GM08714 (cell line): Measurements from ENCODE around the gene HPCAL4.

Experiments used
- H3K4me3 ChIP-seq: fragments of 200-500 bp; sonication (Bioruptor generic); 2 replicates; pipeline ENCODE4 v1.5.1; 2014; ENCODE audit warnings: mild to moderate bottlenecking, low read length, inconsistent platforms
- ZNF274 ChIP-seq: IDR thresholded peaks from 2 replicates; pipeline ENCODE4 v1.6.1; 2012; ENCODE audit warnings: mild to moderate bottlenecking, low read depth, low read length

HPCAL4 gene

DNA sequence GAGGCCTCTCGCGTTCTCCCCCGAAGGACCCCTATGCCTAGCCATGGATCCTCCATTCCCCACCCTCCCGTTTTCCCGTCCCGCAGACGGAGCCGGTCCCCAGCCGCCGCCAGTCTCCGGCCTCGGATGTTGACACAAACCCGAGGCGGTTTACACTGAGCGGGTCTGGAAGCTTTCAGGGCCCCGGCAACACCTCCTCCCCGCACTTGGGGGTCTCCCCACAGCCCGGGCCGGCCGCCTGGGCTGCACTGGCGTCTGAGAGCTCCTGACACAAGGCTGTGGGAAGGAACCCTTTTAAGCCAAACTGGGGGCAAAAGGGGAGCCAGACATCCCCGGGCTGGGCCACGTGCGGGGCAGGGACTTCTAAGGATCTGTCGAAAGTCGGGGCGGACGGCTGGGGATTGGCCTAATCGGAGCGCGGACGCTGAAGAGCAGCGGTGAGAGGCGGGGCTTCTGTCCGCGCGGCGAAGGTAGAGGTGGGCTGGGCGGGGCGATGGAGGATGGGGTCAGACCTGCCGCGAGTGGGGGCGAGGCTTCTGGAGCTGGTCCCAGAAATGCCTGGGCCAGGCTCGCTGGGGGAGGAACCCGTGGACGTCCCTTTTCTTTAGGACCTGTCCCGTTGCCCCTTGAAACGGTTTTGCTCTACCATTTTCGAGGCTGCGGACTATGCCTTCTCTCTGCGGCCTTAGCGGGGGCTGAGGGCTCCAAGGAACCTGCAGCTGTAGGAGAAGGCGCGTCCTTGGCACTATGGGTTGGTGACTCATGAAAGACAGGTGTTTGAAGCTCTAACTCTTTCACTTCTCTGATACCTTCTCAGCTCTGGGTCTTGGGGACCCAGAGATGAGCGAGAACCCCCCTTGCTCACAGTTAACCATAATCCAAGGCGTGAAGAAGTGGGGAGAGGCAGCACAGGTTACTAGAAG lies 1.2 kb upstream of the HPCAL4 start:
- H3K4me3 ChIP-seq, result no peak overlapping the region
- no peak for TF ChIP-seq ZNF274

GRCh38 chr1:39690794-39691382 lies 345 bp downstream of the HPCAL4 start:
- peak overlapping the region; percentile 33; the same call in 1 of the 2 replicates for H3K4me3 ChIP-seq
- no peak for TF ChIP-seq ZNF274

DNA sequence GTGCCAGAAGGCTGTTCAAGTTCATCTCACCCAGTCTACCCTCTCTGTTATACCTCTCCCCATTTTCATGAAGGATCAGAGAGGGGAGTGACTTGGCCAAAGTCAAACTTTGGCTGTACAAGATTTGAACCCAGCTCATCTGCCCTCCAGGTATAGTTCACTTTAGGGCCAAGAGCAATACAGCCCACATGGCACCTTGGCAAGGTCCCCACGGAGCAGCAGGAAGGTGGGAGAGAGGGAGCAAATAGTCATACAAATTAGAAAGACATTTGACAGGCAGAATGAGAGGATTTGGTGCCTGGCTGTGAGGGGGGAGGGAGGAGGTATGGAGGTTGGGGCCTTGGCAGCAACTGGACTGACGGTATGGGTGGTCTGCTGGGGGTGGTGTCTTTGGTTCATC lies 1.0 kb downstream of the HPCAL4 start:
- no peak for TF ChIP-seq ZNF274
- H3K4me3 ChIP-seq, result no peak overlapping the region

GRCh38 chr1:39689635-39690034 lies 1.6 kb downstream of the HPCAL4 start:
- H3K4me3 ChIP-seq, result no peak overlapping the region
- TF ChIP-seq ZNF274, result no peak

DNA sequence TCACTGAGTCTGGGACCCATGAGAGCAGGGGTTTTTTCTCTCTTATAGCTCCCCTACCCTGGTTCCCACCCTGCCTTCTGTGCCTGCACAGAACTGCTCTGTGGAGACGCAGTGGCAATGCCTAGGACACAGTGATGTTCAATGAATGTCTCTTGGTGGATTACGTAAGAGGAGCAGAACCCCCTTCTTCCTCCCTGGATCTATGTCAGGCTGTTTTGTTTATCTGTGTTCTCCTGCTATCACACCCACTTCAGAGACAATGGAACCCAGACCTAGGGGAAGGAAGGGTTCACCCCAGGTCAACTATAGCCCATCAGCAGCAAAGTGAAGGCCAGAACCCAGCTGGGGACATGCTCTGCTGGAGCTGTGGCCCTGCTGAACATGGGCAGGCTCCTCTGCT lies 2.0 kb downstream of the HPCAL4 start:
- no peak overlapping the region for H3K4me3 ChIP-seq
- TF ChIP-seq ZNF274, result no peak

DNA sequence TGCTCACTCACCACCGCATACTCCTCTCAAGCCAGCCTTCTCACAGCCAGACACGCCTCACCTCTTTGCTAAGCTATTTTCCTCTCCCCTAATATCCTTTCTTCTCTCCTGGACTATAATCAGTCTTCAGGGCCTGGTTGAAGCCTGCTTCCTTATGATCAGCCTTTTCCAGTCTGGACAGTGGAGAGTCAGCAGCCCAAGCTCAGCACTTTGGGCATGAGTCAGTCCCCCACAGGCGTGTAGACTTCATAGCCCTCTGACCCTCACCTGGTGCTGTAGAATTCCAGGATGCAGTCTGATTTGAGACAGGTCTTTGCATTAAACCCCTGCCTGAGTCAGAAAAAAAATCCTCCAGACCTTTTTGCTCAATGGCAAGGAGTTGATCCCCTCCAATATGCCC lies 2.5 kb downstream of the HPCAL4 start:
- no peak for TF ChIP-seq ZNF274
- no peak overlapping the region for H3K4me3 ChIP-seq

- TF ChIP-seq ZNF274, result no peak
These were observed 4.0 kb downstream of the HPCAL4 start for GRCh38 chr1:39687243-39687642.

GRCh38 chr1:39685071-39685470 lies 6.2 kb downstream of the HPCAL4 start:
- TF ChIP-seq ZNF274, result no peak
- no peak overlapping the region for H3K4me3 ChIP-seq

More at GRCh38 chr1:39687243-39687642, 4.0 kb downstream of the HPCAL4 start:
- H3K4me3 ChIP-seq, result no peak overlapping the region

- TF ChIP-seq ZNF274, result no peak
- H3K4me3 ChIP-seq, result no peak overlapping the region
These were observed 6.9 kb downstream of the HPCAL4 start for GRCh38 chr1:39684313-39684664.

- H3K4me3 ChIP-seq, result no peak overlapping the region
- TF ChIP-seq ZNF274, result no peak
These were observed 7.5 kb downstream of the HPCAL4 start for GRCh38 chr1:39683591-39684312.

DNA sequence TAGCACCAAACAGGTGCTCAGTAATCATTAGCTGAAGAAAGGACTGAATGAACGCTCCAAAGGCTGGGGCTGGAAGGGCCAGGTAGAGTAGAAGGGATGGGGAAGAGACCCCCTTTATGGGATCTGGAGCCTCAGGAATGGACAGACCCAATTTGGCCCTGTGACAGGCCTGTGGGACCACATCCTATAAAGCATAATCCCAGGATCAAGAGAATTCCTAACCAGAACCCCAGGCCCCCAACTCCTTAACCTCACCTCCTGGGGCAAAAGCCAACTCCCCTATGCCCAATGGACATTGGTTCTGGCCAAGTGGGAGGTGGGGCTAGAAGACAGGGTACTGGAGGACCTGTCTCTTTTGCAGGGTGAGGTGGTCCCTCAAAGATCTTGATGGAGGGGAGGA lies 9.2 kb downstream of the HPCAL4 start:
- H3K4me3 ChIP-seq, result no peak overlapping the region
- TF ChIP-seq ZNF274, result no peak

DNA sequence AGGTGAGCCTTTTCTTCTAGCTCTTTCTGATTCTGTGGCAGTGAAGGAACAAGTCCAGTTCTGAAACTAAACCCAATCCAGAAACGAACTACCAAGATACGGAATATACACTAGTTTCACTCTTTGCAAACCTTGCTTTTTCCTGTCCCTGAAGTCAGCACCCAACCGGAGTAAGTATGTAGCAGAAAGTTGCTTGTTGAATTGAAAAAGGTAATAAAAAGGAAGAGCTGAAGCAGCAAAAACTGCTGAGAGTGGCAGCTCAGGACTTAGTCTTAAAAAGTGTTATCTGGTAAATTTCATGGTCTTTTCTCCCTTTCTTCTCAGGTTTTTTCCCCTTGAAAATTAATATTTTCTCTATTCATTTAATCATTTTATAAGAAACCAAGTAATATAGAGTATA lies 9.9 kb downstream of the HPCAL4 start:
- no peak overlapping the region for H3K4me3 ChIP-seq
- TF ChIP-seq ZNF274, result no peak

DNA sequence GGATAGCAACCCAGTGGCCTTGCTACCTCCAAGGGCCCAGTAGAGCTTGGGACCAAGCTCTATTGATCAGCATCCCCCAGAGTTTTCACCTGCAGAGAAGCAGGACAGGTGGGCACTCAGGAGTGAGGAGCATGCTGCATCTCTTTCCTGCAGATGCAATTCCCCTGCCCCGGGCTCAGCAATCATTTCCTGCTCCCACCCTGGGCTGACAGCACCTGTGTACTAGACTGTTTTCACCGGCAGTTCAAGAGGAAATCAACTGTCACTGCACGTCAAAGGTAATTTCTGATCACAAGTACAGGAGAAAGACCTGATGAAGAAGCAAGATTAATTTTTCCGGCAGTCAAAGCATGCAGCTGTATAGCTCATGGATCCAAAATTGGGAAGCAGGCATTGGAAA lies 10.5 kb downstream of the HPCAL4 start:
- H3K4me3 ChIP-seq, result no peak overlapping the region
- no peak for TF ChIP-seq ZNF274

- H3K4me3 ChIP-seq, result no peak overlapping the region
- no peak for TF ChIP-seq ZNF274
These were observed 11.4 kb downstream of the HPCAL4 start for GRCh38 chr1:39679821-39680220.

DNA sequence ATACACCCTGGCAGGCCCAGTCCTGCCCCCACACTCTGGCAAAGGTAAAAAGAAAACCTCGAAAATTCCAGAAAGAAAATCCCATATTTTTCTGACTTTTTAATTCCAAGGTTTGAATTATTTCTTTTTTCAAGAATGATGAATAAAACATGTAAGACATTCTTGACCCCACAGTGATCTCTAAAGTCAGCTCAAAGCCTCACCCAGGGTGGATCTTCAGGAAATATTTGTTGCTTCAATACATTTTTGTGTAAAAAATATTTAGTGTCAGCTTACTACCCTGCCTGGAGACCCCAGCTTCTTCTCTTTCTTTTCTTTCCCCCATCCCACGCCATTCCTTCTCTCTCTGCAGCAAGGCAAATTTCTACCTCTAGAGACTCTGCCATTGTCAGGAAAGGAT lies 12.3 kb downstream of the HPCAL4 start:
- no peak overlapping the region for H3K4me3 ChIP-seq
- TF ChIP-seq ZNF274, result no peak
